Left colon (tissue), 2 donors: ENCODE data around the gene DUSP8. TPM values are rescaled to one million over a fixed set of nuclear protein-coding genes. Genes with fewer than 3 reads are reported as not detected.
"Not testable (repeated sequence)": the region's sequence is repeated elsewhere in the genome, so short reads cannot be mapped to it uniquely, and the experiment has no call there.

Experiments
- ATAC-seq: fragments of 200-7000 bp; cut with Tn5 transposase; one replicate; pipeline ENCODE4 v1.9.1; 2020; ENCODE audit warnings: mild to moderate bottlenecking, moderate library complexity
- DNase-seq, 2 donors: peaks; one replicate each; pipeline ENCODE4 v3.0.0-alpha.2; 2020
- intact Hi-C, 2 donors: fragments of 100-400 bp; cut with DNase I in 1 of 2; cut with micrococcal nuclease in 1 of 2; formaldehyde crosslinking; loops; one replicate each; pipeline versions ENCODE4 v1.11.2 to v1.14.0; 2022; cut with DNase I, micrococcal nuclease
- total RNA-seq, 2 donors: library from RNA; stranded (reverse); fragmentation: NEBNext Ultra II Directional; extraction: Animal tissue kit (Norgen Biotek cat#: 25700); gene quantifications; one replicate each; pipeline ENCODE4 v1.2.1, GENCODE V29; 2021
- donor health status: DM: no; HTN: no; CAD: no.
- donor health status: DM: yes; HTN: yes; CAD: no.

DUSP8 gene
- total RNA-seq, 2 donors from 2014 or later: 27.2 to 45.0 TPM

- intact Hi-C loops: loop anchor here (10.0 kb wide), 2 partner anchors 56 to 306 kb away; no protein-coding TSS in a partner anchor
- DNase-seq: not testable (repeated sequence)
Observed at GRCh38 chr11:1510351-1510750, 61.7 kb downstream of the DUSP8 start.

GRCh38 chr11:1509626-1510255 lies 62.3 kb downstream of the DUSP8 start:
- no peak for DNase-seq
- no peak for ATAC-seq
- intact Hi-C loops: loop anchor here (10.0 kb wide), 2 partner anchors 55 to 305 kb away; no protein-coding TSS in a partner anchor

More at GRCh38 chr11:1510351-1510750, 61.7 kb downstream of the DUSP8 start:
- not testable (repeated sequence) for ATAC-seq

GRCh38 chr11:1508986-1509385 lies 63.1 kb downstream of the DUSP8 start:
- DNase-seq: no peak
- no peak for ATAC-seq
- intact Hi-C loops: no loop called here

- intact Hi-C loops: no loop called here
- no peak for ATAC-seq
- no peak for DNase-seq
Observed at GRCh38 chr11:1508491-1508891, 63.6 kb downstream of the DUSP8 start.

- DNase-seq (no peak), ATAC-seq (no peak)
- intact Hi-C loops: no loop called here
Observed at GRCh38 chr11:1507381-1508140, 64.5 kb downstream of the DUSP8 start.

GRCh38 chr11:1506981-1507380 lies 65.1 kb downstream of the DUSP8 start:
- intact Hi-C loops: no loop called here
- DNase-seq: no peak
- ATAC-seq: no peak

GRCh38 chr11:1505480-1505879 lies 66.6 kb downstream of the DUSP8 start:
- intact Hi-C loops: no loop called here
- ATAC-seq (no peak), DNase-seq (no peak)

- ATAC-seq (no peak), DNase-seq (no peak)
- intact Hi-C loops: no loop called here
Observed at GRCh38 chr11:1504581-1505290, 67.3 kb downstream of the DUSP8 start.

- ATAC-seq: no peak
- intact Hi-C loops: no loop called here
- no peak for DNase-seq
Observed at GRCh38 chr11:1504138-1504537, 67.9 kb downstream of the DUSP8 start.

Other genes starting within 250 kb of the DUSP8 start
- under 1 TPM; 0.53 to 0.79 TPM for gene BRSK2, start 182.3 kb downstream of the DUSP8 start, total RNA-seq
- 10 to 100 TPM; 48.3 to 55.8 TPM for gene MOB2, start 85.5 kb downstream of the DUSP8 start, total RNA-seq
- not detected for gene KRTAP5-1, start 13.0 kb upstream of the DUSP8 start, total RNA-seq
- gene KRTAP5-2, start 26.0 kb upstream of the DUSP8 start, total RNA-seq: not detected
- not detected for gene KRTAP5-3, start 36.2 kb upstream of the DUSP8 start, total RNA-seq
- not detected for gene KRTAP5-4, start 49.9 kb upstream of the DUSP8 start, total RNA-seq
- gene KRTAP5-5, start 57.5 kb upstream of the DUSP8 start, total RNA-seq: under 1 TPM; 0.28 to 0.43 TPM
- gene KRTAP5-6, start 124.9 kb upstream of the DUSP8 start, total RNA-seq: not detected
- 1 to 10 TPM in 1 of 2 donors, under 1 TPM in 1; 0.87 to 1.7 TPM for gene IFITM10, start 178.3 kb upstream of the DUSP8 start, total RNA-seq
- 1,000 to 10,000 TPM; 1,016 to 1,279 TPM for gene CTSD, start 191.7 kb upstream of the DUSP8 start, total RNA-seq